Measurements from ENCODE around the gene ZNF207.
"Not testable (repeated sequence)": the region's sequence is repeated elsewhere in the genome, so short reads cannot be mapped to it uniquely, and the experiment has no call there.

ZNF207 gene

DNA sequence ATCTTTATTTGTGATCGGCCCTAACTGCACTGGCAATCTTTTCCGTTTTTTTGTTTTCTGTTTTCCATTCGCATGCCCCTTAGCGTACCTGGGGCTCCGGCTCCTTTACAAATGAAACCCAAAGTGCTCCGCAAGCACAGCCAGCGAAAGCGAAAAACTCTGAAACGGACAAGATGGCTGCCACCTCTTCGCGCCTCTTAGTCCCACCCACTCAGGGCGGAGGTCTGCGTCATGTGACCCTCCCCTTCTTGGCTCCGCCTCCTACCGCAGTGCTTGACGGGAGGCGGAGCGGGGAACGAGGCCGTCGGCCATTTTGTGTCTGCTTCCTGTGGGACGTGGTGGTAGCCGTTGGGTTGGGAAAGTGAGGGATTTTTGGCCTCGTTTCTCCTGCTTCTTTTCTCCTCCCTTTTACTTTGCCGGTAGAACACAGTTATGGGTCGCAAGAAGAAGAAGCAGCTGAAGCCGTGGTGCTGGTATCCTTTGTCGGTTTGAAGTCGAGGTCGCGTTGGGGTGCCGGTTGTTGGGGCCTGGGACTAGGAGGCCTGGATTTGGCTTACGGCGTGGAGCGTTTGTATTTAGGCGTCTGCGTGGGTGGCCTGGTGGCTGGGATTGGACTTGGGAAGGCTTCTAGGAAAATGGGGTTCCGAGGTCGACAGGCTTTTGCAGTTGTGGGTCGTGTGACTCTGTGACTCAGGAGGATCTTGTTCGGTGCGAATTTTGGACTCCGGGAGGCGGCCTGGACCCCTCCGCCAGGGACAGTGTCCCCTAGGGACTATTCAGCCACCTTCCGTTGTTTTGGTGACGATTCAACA is at the start of gene ZNF207:
Gene ZNF207 (plus strand): TSS at position 304 of the 812 bp plus-strand sequence. CDS start 129 bp downstream, at position 433.
- peak; percentile 88 to 90 for DNase-seq (ENCODE audit: low read depth in 2 of 2)

DNA sequence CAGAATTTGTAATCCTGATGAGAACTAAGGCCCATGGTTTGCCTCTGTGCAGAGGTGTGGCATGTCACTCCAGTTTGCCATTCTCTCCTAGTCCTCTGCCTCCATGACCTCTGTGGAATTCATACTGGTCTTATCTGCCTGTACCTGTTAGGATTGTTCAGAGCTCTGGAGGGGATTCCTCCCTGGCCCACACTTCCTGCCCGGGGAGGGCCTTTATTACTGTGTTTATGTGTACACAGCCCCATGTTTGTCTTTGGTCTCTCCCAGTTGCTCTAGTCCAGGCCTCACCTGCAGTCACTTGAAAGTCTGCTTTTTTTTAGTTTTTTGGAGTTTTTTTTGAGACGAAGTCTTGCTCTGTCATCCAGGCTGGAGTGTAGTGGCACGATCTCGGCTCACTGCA is 47.9 kb upstream of the ZNF207 start:
- no peak for DNase-seq (ENCODE audit: low read depth in 2 of 2)

DNA sequence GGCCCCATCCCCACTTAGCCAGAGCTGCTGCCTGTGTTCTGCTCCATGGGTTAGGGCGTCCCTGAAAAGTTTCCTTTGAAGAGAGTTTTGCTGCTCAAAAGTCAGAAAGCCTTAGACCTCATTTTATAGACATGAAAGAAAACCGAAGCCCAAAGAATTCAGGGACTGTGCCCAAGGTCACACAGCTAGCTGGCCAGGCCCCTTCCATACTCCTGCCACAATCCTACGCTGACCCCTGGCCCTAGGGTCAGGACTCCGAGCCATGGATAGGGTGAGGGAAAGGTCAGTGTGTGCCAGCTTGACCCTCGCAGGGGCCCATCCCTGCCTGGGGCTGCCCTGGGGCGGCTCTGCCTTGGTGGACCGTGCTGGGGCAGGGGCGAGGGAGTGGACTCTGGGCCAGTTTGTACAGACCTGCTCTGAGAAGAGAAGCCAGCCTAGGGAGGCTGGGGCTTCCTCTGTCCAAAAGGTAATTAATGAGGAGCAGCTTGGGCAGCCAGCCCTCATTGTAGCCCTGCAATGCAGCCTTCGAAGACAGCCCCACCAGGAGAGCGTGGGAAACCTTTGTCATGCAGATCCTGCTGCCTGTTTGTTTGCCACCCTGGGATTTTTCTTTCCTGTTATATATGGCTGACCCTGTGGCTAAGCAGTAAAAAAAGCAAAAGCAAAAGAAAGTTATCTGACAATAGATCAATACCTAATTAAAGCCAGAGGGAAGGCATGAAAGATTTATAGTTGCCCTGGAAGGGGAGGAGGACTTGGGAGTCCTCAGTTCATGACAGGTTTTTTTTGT is 46.9 kb upstream of the ZNF207 start:
- no peak for DNase-seq (ENCODE audit: low read depth in 2 of 2)

DNA sequence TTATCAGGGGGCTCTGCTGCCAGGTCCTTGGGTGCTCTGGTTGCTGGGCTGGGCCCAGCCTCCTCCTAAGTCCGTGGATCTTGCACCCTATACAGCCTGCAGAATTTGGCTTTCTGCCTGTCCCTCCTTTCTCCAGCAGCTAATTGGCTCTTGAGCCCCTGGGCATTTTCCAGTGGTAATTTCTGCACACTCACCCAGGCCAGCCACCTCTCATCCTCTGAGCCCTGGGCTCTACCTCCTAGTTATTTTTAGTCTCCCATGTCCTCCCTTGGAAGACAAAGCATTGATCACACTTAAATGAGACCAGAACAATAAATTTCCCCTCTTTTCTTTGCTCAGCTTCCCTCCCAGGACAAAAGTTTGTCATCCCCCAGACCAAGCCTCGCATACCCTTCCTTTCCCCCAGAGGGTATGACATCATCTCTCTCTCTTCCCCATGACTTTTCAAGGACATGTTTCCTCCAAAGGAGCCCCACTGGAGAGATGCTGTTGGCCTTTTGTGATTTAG is 46.1 kb upstream of the ZNF207 start:
- DNase-seq (ENCODE audit: low read depth in 2 of 2) = no peak

DNA sequence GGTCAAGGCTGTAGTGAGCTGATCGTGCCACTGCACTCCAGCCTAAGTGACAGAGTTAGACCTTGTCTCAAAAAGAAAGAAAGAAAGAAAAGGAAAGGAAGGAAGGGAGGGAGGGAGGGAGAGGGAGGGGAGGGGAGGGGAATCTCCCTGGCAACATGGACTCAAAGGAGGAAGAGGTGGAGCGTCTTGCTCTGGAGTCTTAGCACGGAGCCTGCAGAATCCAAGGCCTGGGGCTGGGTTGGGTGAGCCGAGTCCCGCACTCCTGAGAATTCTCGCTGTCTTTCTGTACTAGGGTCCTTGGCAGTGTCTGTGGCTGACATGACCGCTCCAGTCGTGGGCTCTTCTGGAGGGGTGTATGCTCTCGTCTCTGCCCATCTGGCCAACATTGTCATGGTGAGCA is 44.9 kb upstream of the ZNF207 start:
- DNase-seq (ENCODE audit: low read depth in 2 of 2) = no peak

DNA sequence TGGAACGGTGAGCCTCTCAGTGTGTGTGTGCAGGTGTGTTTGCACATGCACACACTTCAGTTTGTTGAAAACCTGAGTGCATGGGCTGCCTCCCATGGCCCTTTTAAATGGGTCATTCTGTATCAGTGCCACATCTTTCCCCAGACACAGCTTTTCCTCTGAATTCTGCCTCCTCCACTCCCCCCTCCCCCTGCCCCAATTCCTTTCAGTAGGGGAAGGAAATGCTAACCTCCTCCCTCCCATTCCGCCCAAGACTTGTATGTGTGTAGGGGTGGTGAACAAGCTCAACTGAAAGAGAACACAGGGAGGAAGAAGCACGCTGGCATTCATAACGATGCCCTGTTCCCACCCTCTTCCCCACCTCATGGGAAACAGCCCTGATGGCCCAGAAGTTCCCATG is 42.3 kb upstream of the ZNF207 start:
- DNase-seq (ENCODE audit: low read depth in 2 of 2) = no peak

DNA sequence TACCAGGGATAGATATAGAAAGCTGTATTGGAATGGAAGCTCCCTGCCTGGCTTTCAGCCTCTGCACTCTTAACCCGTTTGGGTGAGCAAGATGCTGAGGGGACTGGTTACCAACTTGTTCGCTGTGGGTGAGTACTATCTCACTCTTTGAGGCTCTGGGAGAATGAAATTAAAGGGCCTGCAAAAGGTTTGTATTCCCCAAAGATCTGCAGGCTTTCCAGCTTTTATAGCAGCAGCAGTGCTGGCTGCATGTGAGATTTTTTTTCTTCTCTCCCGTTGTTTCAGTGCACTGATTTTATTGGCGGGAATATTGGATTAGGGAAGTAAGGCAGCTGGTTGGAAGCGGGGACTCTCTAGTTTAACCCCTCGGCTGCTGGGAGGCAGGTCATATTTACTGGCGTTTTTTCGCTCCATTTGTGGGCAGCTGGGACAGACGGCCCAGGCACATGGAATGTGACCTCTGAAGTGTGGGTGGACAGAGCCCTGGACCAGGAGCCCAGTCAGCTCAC is 38.9 kb upstream of the ZNF207 start:
- no peak for DNase-seq (ENCODE audit: low read depth in 2 of 2)

DNA sequence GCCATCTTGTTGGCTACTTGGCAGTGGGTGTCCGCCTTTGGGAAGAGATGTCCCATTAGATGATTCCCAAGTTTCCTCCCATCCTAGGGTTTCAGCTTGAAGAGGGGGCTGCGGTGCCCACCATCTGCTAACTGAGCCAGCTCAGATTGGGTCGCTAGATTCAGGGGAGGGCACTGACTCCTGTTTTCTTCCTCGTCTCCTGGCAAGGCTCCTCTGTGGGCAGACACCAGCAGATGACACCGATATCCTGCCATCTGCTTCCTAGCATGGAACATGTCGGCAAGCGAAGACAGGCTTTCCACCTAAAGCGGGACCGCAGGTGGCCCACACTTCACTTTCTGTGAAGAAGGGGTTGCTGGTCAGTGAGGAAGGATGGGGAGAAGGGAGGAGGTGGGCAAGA is 35.3 kb upstream of the ZNF207 start:
- DNase-seq (ENCODE audit: low read depth in 2 of 2) = no peak

DNA sequence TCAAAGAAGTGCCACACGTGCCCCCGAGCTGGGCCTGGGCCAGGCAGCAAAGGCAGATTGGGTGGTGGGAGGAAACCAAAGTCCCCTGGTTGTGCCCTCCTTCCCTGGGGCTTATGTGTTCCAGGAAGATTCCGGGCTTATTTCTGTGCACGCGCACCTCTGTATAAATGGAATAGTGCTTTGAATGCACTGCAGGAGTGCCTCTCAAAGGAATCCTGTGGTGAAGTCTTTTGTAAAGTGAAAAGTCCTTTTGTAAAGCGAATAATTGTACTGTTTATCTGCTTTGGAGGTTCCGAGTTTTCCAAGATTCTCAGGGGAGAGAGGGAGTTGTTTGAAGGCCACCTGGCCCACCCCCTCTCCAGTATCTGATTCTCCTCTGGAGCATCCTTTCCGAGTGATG is 34.8 kb upstream of the ZNF207 start:
- no peak for DNase-seq (ENCODE audit: low read depth in 2 of 2)

DNA sequence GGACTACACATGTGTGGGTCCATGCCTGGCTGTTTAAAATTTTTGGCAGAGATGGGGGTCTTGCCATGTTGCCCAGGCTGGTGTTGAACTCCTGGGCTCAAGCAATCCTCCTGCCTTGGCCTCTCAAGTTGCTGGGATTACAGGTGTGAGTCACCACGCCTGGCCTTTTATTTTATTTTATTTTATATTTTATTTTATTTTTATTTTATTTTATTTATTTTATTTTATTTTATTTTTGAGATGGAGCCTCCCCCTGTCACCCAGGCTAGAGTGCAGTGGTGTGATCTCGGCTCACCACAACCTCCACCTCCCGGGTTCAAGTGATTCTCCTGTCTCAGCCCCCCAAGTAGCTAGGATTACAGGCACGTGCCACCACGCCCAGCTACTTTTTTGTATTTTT is 33.3 kb upstream of the ZNF207 start:
- not testable (repeated sequence) for DNase-seq (ENCODE audit: low read depth in 2 of 2)

DNA sequence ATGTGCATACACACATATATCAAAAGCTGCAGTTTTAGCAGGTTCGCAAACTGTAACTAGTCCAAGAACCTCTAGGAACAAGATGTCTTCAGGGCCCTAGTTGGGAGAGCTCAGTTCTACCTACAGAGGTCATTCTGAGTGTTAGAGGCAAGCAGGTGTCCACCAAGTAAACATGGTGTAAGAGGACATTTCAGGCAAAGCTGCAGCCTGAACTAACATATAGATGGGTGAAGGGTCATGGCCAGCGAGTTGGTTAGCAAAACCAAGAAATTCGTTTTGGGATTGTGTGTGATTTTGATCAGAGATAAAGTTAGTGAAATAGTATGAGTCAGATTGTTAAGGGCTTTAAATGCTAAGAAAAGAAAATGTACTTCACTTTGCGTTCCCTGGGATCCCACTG is 32.6 kb upstream of the ZNF207 start:
- DNase-seq (ENCODE audit: low read depth in 2 of 2) = no peak

DNA sequence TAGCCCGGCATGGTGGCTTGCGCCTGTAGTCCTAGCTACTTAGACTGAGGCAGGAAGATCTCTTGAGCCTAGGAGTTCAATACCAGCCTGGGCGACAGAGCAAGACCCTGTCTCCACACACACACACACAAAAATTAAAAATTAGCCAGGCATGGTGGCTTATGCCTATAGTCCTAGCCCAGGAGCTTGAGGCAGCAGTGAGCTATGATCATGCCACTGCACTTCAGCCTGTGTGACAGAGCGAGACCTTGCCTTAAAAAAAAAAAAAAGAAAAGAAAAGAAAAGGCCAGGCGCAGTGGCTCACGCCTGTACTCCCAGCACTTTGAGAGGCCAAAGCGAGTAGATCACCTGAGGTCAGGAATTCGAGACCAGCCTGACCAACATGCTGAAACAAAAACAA is 31.9 kb upstream of the ZNF207 start:
- DNase-seq (ENCODE audit: low read depth in 2 of 2) = no peak

DNA sequence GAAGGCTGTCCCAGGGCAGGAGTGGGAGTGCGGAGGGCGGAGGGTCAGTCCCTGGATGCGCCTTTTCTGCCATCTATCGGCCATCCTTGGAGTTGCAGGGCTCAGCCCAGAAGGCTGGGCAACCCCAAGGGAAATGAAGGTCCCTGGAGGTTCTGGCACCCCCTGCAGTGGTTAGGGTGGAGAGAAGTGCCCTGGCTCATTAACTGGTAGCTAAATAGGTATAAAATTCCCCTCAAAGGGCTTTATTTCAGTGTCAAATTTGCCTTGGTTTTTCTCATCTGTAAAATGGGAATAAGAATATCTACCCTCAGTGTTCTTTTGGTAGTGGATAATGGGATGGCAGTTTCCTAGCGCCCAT is 30.4 kb upstream of the ZNF207 start:
- DNase-seq (ENCODE audit: low read depth in 2 of 2) = peak; percentile 57 to 75

DNA sequence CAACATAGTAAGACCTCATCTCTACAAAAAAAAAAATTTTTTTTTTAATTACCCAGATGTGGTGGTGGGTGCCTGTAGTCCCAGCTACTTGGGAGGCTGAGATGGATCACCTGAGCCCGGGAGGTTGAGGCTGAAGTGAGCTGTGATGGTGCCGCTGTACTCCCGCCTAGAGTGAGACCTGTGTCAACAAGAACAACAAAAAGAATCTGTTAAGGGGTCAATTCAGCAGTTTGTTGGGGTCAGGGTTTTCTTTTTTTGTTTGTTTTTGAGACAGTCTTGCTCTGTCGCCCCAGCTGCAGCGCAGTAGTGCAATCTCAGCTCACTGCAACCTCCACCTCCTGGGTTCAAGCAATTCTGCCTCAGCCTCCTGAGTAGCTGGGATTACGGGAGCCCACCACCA is 29.9 kb upstream of the ZNF207 start:
- DNase-seq (ENCODE audit: low read depth in 2 of 2) = not testable (repeated sequence)

DNA sequence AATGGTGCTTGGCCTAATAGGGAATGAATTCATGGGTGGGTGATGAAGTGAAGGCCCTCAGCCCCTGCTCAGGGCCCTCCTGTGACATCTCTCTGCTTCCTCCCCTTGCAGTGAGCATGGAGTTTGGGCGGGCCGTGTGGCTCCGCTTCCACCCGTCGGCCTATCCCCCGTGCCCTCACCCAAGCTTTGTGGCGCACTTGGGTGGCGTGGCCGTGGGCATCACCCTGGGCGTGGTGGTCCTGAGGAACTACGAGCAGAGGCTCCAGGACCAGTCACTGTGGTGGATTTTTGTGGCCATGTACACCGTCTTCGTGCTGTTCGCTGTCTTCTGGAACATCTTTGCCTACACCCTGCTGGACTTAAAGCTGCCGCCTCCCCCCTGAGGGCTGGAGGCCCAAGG is 29.1 kb upstream of the ZNF207 start:
- DNase-seq (ENCODE audit: low read depth in 2 of 2) = no peak

DNA sequence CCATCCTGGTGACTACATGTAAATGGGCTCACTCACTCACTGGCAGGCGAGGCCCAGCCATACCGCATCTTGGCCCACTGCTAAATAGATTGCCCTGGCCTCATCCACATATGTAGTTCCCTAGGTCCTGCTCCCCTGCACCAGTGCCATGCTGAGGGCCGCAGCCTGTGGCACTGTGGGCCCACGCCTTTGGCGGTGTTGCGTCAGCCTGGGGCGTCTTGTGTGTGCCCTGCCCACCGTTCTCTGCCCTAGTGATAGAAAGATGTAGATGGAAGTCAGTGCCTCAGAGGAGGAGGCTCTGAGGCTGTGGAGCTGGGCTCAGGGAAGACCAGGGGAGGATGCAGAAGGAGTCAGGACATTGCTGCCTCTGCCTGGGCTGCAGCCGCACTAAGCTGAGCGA is 26.9 kb upstream of the ZNF207 start:
- no peak for DNase-seq (ENCODE audit: low read depth in 2 of 2)

DNA sequence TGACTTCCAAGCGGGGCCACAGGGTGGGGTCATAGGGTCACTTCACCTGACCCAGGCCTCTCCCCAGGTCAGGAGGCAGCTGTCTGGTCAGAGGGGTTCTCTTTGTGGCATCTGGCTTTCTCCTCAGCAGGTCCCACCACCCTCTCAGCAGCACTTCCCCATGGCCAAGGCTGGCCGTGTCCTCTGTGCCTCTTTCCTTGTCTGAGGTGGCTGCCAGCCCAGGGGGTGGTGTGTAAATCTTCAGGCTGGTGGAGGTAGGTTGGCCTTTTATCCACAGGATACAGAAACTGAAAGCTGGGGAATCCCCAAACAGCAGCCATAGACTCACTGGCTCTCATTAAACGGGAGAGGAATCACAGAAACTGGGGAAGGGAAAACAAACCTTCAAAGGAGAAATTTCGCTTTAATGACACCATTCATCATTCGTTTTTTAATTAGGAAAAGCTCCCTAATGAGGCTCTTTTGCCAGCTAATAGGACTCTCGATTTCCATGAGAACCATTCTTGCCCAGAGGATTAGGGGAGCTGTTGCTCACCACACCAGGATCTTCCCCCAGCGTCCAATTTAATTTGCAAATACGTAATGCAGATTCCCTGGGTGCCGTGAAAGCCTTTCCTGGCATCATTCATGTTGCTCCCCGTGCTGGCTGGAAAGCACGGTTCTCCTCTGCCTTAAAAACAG is 26.0 kb upstream of the ZNF207 start:
- DNase-seq (ENCODE audit: low read depth in 2 of 2) = peak; percentile 15 to 20

DNA sequence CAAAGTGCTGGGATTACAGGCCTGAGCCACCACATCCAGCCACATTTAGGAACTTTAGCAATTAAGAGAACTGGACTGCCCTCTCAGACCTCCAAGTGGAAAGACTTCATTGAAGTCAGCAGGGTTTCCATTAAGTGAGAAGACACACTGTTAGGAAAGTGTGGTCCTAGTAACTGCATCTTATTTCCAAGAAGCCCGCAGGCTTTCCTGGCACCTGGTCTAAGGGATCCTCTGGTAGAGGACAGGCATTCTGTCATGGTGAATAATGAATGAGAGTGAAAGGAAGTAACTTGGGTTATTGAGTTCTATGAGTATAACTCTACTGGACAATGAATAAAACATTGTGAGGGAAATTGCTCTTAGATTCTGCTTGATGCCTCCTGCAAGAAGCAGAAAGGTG is 22.0 kb upstream of the ZNF207 start:
- no peak for DNase-seq (ENCODE audit: low read depth in 2 of 2)

DNA sequence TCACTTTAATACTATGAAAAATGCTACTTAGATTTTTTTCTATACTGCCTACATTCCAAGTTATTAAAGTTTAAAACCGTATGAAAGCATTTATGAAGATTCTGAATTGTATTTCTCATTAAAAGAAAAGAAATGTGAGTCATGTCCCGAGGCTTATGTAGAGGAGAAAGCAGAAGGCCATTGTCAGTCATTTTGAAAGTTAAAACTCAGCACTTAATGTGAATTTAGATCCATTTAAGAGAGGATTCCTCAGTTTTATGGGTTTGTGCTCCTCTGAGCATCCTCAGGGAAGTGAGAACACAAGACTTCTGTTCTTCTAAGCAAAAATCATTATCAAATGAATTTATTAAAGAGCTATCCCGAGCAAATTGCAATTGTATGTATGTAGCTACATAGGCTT is 19.8 kb upstream of the ZNF207 start:
- no peak for DNase-seq (ENCODE audit: low read depth in 2 of 2)

DNA sequence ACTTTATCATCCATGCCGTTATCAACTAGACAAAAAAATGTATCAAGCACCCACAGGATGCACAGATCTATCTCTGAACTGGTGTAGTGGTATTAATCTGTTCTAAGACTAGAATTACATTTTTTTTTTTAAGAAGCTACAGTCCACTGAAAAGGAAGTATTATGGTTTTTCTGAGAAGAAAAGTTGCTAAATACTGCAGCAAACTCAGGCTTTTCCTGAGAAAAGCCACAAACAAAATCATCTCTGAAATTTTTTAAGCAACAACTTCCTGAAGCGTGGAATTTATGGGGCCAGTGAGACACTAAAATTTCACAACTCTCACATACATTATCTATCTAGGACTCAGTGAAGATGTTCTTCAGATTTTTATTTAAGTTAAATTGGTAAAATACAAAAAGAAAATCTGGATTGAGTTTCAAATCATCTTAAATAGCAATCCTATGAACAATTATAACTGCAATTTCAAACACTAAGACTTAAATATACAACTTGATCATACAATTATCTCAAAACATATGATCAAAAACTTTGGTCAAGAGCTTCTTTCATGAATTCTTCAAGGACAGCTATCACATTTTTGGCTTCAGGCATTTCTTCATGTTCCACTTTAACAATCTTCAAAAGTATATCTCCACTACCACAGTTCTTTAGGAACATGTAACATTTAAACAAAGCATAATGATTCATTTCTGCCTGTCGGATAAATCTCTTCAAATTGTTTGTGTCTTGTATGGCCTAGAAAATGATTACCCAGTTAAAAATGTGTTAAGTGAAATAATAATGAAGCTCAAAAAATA is 18.5 kb upstream of the ZNF207 start:
- no peak for DNase-seq (ENCODE audit: low read depth in 2 of 2)

DNA sequence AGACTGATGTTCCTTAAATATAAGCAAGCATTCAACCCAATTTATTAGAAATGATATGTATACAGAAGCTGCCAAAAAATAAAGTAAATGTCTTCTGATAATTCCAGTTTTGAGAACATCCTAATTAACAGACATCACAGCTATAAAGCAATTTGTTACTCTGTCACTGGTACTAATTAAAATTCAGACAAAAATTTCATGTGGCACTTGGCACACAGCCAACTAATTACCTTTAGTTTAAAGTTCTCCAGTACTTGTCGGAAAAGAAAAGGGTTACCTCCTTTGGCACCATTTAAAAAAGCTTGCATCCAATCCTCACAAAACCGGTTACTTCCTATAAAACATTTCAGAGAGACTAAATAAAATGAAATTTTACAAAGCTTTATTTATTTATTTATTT is 16.8 kb upstream of the ZNF207 start:
- no peak for DNase-seq (ENCODE audit: low read depth in 2 of 2)
